Stimulated activated CD8-positive, alpha-beta memory T cell treated with anti-CD3 and anti-CD28 coated beads, Interleukin-7, amount 100 ng/mL, for 48 hours (primary cell): ENCODE measurements around the gene CD93.

Experiments
- DNase-seq, 2 donors: peaks; one replicate each; pipeline ENCODE4 v3.0.0-alpha.2; 2020; ENCODE audit warnings: low read depth in 1 of 2; ENCODE audit errors: extremely low read depth in 1 of 2

CD93 gene

GRCh38 chr20:23120936-23121750 is 35.0 kb upstream of the CD93 start:
- DNase-seq, result no peak

- no peak for DNase-seq
These were observed 34.1 kb upstream of the CD93 start for GRCh38 chr20:23120261-23120660.

- no peak for DNase-seq
These were observed 33.5 kb upstream of the CD93 start for GRCh38 chr20:23119456-23120216.

GRCh38 chr20:23118766-23119165 is 32.6 kb upstream of the CD93 start:
- DNase-seq, result no peak

GRCh38 chr20:23118144-23118543 is 32.0 kb upstream of the CD93 start:
- DNase-seq, result no peak

- DNase-seq, result no peak
These were observed 31.6 kb upstream of the CD93 start for GRCh38 chr20:23117738-23118137.

GRCh38 chr20:23116311-23117089 is 30.4 kb upstream of the CD93 start:
- no peak for DNase-seq

- no peak for DNase-seq
These were observed 29.7 kb upstream of the CD93 start for GRCh38 chr20:23115822-23116221.

GRCh38 chr20:23114448-23115082 is 28.4 kb upstream of the CD93 start:
- no peak for DNase-seq

- no peak for DNase-seq
These were observed 27.9 kb upstream of the CD93 start for GRCh38 chr20:23114018-23114417.

GRCh38 chr20:23112595-23112994 is 26.5 kb upstream of the CD93 start:
- no peak for DNase-seq

GRCh38 chr20:23111944-23112342 is 25.8 kb upstream of the CD93 start:
- no peak for DNase-seq

- no peak for DNase-seq
These were observed 25.3 kb upstream of the CD93 start for GRCh38 chr20:23111307-23111943.

- DNase-seq, result no peak
These were observed 22.7 kb upstream of the CD93 start for GRCh38 chr20:23108871-23109270.

- no peak for DNase-seq
These were observed 21.3 kb upstream of the CD93 start for GRCh38 chr20:23107466-23107865.

- no peak for DNase-seq
These were observed 20.2 kb upstream of the CD93 start for GRCh38 chr20:23106271-23106851.

GRCh38 chr20:23105193-23105592 is 19.1 kb upstream of the CD93 start:
- no peak for DNase-seq

GRCh38 chr20:23103284-23104018 is 17.3 kb upstream of the CD93 start:
- DNase-seq, result no peak

- no peak for DNase-seq
These were observed 15.7 kb upstream of the CD93 start for GRCh38 chr20:23101696-23102406.
